Calu3 (cell line): ENCODE data around the gene SOS2. TPM values are rescaled to one million over a fixed set of nuclear protein-coding genes. Genes with fewer than 3 reads are reported as not detected.

Experiments
- BruUV-seq: library from RNA; stranded (reverse); fragments of 400-500 nt; replicated peaks from 2 replicates; lab custom pipeline; 2021; lab: Mats Ljungman, UMichigan
- CTCF ChIA-PET: fragments of 300-600 bp; sonication (Branson Sonifier 250); formaldehyde crosslinking; loops from one replicate; lab custom pipeline; 2022; ENCODE audit warnings: antibody characterized with exemption; lab: Charles Lee
- DNase-seq: peaks from one replicate; pipeline ENCODE4 v3.0.0; 2022
- H3K27ac Mint-ChIP-seq: one replicate; pipeline ENCODE4 v1.8.0; 2022; ENCODE audit warnings: mixed read lengths; ENCODE audit not compliant: unreplicated experiment
- H3K27me3 Mint-ChIP-seq: one replicate; pipeline ENCODE4 v1.8.0; 2022; ENCODE audit warnings: mixed read lengths; ENCODE audit not compliant: unreplicated experiment
- H3K36me3 Mint-ChIP-seq: one replicate; pipeline ENCODE4 v1.8.0; 2022; ENCODE audit warnings: mild to moderate bottlenecking, moderate library complexity, mixed read lengths; ENCODE audit not compliant: insufficient read depth, unreplicated experiment
- H3K4me1 Mint-ChIP-seq: one replicate; pipeline ENCODE4 v1.8.0; 2022; ENCODE audit warnings: mild to moderate bottlenecking, low read depth, mixed read lengths; ENCODE audit not compliant: unreplicated experiment
- H3K4me3 Mint-ChIP-seq: one replicate; pipeline ENCODE4 v1.8.0; 2022; ENCODE audit warnings: mild to moderate bottlenecking, low read depth, moderate library complexity, mixed read lengths; ENCODE audit not compliant: unreplicated experiment
- H3K9me3 Mint-ChIP-seq: one replicate; pipeline ENCODE4 v1.8.0; 2022; ENCODE audit warnings: low read depth, mixed read lengths; ENCODE audit not compliant: unreplicated experiment
- CTCF ChIP-seq: fragments of 200-600 bp; IDR thresholded peaks from one replicate; pipeline ENCODE4 v1.8.0; 2022; ENCODE audit warnings: antibody characterized with exemption; ENCODE audit not compliant: unreplicated experiment
- intact Hi-C: fragments of 100-400 bp; cut with micrococcal nuclease; formaldehyde crosslinking; loops from one replicate; pipeline ENCODE4 v1.10.0; 2022; ENCODE audit not compliant: unreplicated experiment
- total RNA-seq: library from RNA; stranded (reverse); gene quantifications from 2 replicates; pipeline ENCODE4 v1.2.3, GENCODE V29; 2022

SOS2 gene
- total RNA-seq, 1 experiment from 2014 or later, result 17.1 TPM

GRCh38 chr14:50232276-50232642, 881 bp upstream of the SOS2 start:
- Mint-ChIP-seq H3K36me3 (peaks cover 18% of the 10 kb centered on the region), H3K27ac (peak overlapping the region; percentile 36)

GRCh38 chr14:50230701-50231474, 490 bp downstream of the SOS2 start:
- DNase-seq, result peak; percentile 35
- intact Hi-C loops, result no loop called here
- no TSS peak for BruUV-seq
- H3K36me3 Mint-ChIP-seq, result peaks cover 18% of the 10 kb centered on the region
- H3K27ac Mint-ChIP-seq, result peak overlapping the region; percentile 32
- no peaks in the 10 kb centered on the region for H3K9me3 Mint-ChIP-seq
- no peak for TF ChIP-seq CTCF
- peak overlapping the region; percentile 74 for H3K4me3 Mint-ChIP-seq
- CTCF ChIA-PET, result no interaction called here
- peaks cover 10% of the 10 kb centered on the region for H3K4me1 Mint-ChIP-seq
- H3K27me3 Mint-ChIP-seq, result no peaks in the 10 kb centered on the region

More at GRCh38 chr14:50232276-50232642, 881 bp upstream of the SOS2 start:
- no peaks in the 10 kb centered on the region for H3K4me1 Mint-ChIP-seq
- intact Hi-C loops, result no loop called here
- H3K27me3 Mint-ChIP-seq, result no peaks in the 10 kb centered on the region
- no peaks in the 10 kb centered on the region for H3K9me3 Mint-ChIP-seq
- peak overlapping the region; percentile 74 for H3K4me3 Mint-ChIP-seq
- CTCF ChIA-PET, result no interaction called here
- no peak for DNase-seq
- no peak for TF ChIP-seq CTCF
- BruUV-seq, result no TSS peak

- BruUV-seq, result no TSS peak
- CTCF ChIA-PET, result no interaction called here
- Mint-ChIP-seq H3K4me1 (peaks cover 16% of the 10 kb centered on the region), H3K36me3 (peaks cover 18% of the 10 kb centered on the region), H3K27me3 (no peaks in the 10 kb centered on the region), H3K4me3 (peak overlapping the region; percentile 74), H3K27ac (peak overlapping the region; percentile 32), H3K9me3 (no peaks in the 10 kb centered on the region)
- intact Hi-C loops, result no loop called here
- TF ChIP-seq CTCF, result no peak
- DNase-seq, result no peak
These were observed 1.0 kb downstream of the SOS2 start for GRCh38 chr14:50230401-50230700.

GRCh38 chr14:50229681-50230080, 1.7 kb downstream of the SOS2 start:
- no peak for DNase-seq
- Mint-ChIP-seq H3K9me3 (no peaks in the 10 kb centered on the region), H3K36me3 (peaks cover 18% of the 10 kb centered on the region), H3K27ac (no peak overlapping the region), H3K4me3 (peak overlapping the region; percentile 74), H3K27me3 (no peaks in the 10 kb centered on the region), H3K4me1 (peaks cover 21% of the 10 kb centered on the region)
- TSS peak; percentile 69 for BruUV-seq
- CTCF ChIA-PET, result interaction anchor here (0.6 kb wide), 1 partner anchor 522 kb away, joined by 6 read pairs; no protein-coding TSS in a partner anchor
- intact Hi-C loops, result no loop called here
- TF ChIP-seq CTCF, result no peak
